CD14-positive monocyte (primary cell): ENCODE data around the gene RALGAPA1. TPM values are rescaled to one million over a fixed set of nuclear protein-coding genes. Genes with fewer than 3 reads are reported as not detected.

Experiments
- DNase-seq, 3 donors: peaks; one replicate each; pipeline ENCODE4 v3.0.0-alpha.2; 2011 to 2022
- H2AFZ ChIP-seq: 2 replicates; pipeline ENCODE4 v1.6.0; 2012; ENCODE audit warnings: mild to moderate bottlenecking, low read depth, low read length, inconsistent platforms; ENCODE audit not compliant: insufficient read depth, poor library complexity, severe bottlenecking
- H3K27ac ChIP-seq, 2 donors: 1 replicate in 1 of 2; 2 replicates in 1 of 2; pipeline ENCODE4 v1.5.1; 2012 to 2013; ENCODE audit warnings: low read length in 2 of 2, control low read depth in 1 of 2, inconsistent platforms in 1 of 2, low read depth in 1 of 2, mild to moderate bottlenecking in 1 of 2
- H3K27me3 ChIP-seq, 2 donors: one replicate each; pipeline versions ENCODE4 v1.6.0 to v1.6.1; 2011 to 2013; ENCODE audit warnings: low read length in 2 of 2; ENCODE audit not compliant: control insufficient read depth in 2 of 2, insufficient read depth in 2 of 2
- H3K36me3 ChIP-seq, 2 donors: replicated peaks in 1 of 2; 1 replicate in 1 of 2; 2 replicates in 1 of 2; pipeline versions ENCODE4 v1.5.1 to v1.6.1; 2012 to 2013; ENCODE audit warnings: low read length in 2 of 2, control low read depth in 1 of 2, inconsistent platforms in 1 of 2, mild to moderate bottlenecking in 1 of 2; ENCODE audit not compliant: insufficient read depth in 2 of 2, control insufficient read depth in 1 of 2
- H3K4me1 ChIP-seq, 2 donors: 1 replicate in 1 of 2; 2 replicates in 1 of 2; pipeline versions ENCODE4 v1.5.1 to v1.6.1; 2012 to 2013; ENCODE audit warnings: low read length in 2 of 2, control low read depth in 1 of 2, inconsistent platforms in 1 of 2, mild to moderate bottlenecking in 1 of 2, moderate library complexity in 1 of 2; ENCODE audit not compliant: insufficient read depth in 2 of 2, control insufficient read depth in 1 of 2
- H3K4me2 ChIP-seq: replicated peaks from 2 replicates; pipeline ENCODE3; 2012; ENCODE audit warnings: low read length, moderate library complexity, mild to moderate bottlenecking; ENCODE audit not compliant: poor library complexity, severe bottlenecking; ENCODE audit errors: extremely low read depth
- H3K4me3 ChIP-seq, 3 experiments: fragments of 200-600 bp in 1 of 3; sonication (generic) in 1 of 3; replicated peaks in 1 of 3; 1 replicate in 2 of 3; 2 replicates in 1 of 3; pipeline ENCODE4 v1.5.1; 2011 to 2013; ENCODE audit warnings: low read length in 3 of 3, mild to moderate bottlenecking in 3 of 3, control low read depth in 2 of 3, low read depth in 2 of 3, inconsistent platforms in 1 of 3, moderate library complexity in 1 of 3
- H3K79me2 ChIP-seq: 2 replicates; pipeline ENCODE4 v1.6.0; 2012; ENCODE audit warnings: mild to moderate bottlenecking, control low read depth, inconsistent platforms, low read length, moderate library complexity; ENCODE audit not compliant: insufficient read depth
- H3K9ac ChIP-seq: 2 replicates; pipeline ENCODE4 v1.6.0; 2017; ENCODE audit warnings: low read length, mild to moderate bottlenecking; ENCODE audit not compliant: insufficient read depth, poor library complexity, severe bottlenecking
- H3K9me3 ChIP-seq, 2 donors: replicated peaks in 1 of 2; 1 replicate in 1 of 2; 2 replicates in 1 of 2; pipeline versions ENCODE4 v1.5.1 to v1.6.1; 2012 to 2013; ENCODE audit warnings: low read length in 2 of 2, control low read depth in 1 of 2; ENCODE audit not compliant: control insufficient read depth in 1 of 2, insufficient read depth in 1 of 2
- H4K20me1 ChIP-seq: 2 replicates; pipeline ENCODE4 v1.6.0; 2012; ENCODE audit warnings: mild to moderate bottlenecking, low read length, control low read depth, moderate library complexity; ENCODE audit not compliant: insufficient read depth
- H3K27ac Mint-ChIP-seq, 7 donors: one replicate each; pipeline ENCODE4 v1.8.0; 2020; ENCODE audit warnings: mild to moderate bottlenecking in 7 of 7, mixed read lengths in 7 of 7, moderate library complexity in 6 of 7, inconsistent platforms in 2 of 7
- H3K27me3 Mint-ChIP-seq, 3 donors: one replicate each; pipeline ENCODE4 v1.8.0; 2021 to 2022; ENCODE audit warnings: low read depth in 3 of 3, mild to moderate bottlenecking in 3 of 3, mixed read lengths in 3 of 3, moderate library complexity in 3 of 3, inconsistent platforms in 1 of 3
- H3K36me3 Mint-ChIP-seq, 2 donors: one replicate each; pipeline ENCODE4 v1.8.0; 2020; ENCODE audit warnings: mixed read lengths in 2 of 2, inconsistent platforms in 1 of 2, mild to moderate bottlenecking in 1 of 2
- H3K4me1 Mint-ChIP-seq: one replicate; pipeline ENCODE4 v1.8.0; 2020; ENCODE audit warnings: mild to moderate bottlenecking, mixed read lengths
- H3K4me3 Mint-ChIP-seq, 2 donors: one replicate each; pipeline ENCODE4 v1.8.0; 2020; ENCODE audit warnings: mild to moderate bottlenecking in 2 of 2, mixed read lengths in 2 of 2, moderate library complexity in 1 of 2
- H3K9me3 Mint-ChIP-seq, 7 donors: one replicate each; pipeline ENCODE4 v1.8.0; 2020 to 2022; ENCODE audit warnings: mixed read lengths in 7 of 7, mild to moderate bottlenecking in 6 of 7, moderate library complexity in 6 of 7, inconsistent platforms in 2 of 7
- WGBS: methylation state at CpG from one replicate; pipeline ENCODE4 v1.1.5; 2013; ENCODE audit warnings: missing lambda C conversion rate; ENCODE audit not compliant: insufficient coverage; 5-methylcytosine and 5-hydroxymethylcytosine counted together
- intact Hi-C, 2 donors: fragments of 100-400 bp; cut with micrococcal nuclease; formaldehyde crosslinking; loops; one replicate each; pipeline versions ENCODE4 v1.15.0 to v1.15.1; 2023
- polyA plus RNA-seq, 3 donors: library from polyadenylated mRNA; depleted of rRNA in 1 of 3; unstranded in 2 of 3; stranded (reverse) in 1 of 3; fragments of 300-500 nt in 2 of 3; fragments of >200 nt in 1 of 3; fragmentation: Illumina TruSeq in 2 of 3; gene quantifications; 1 replicate in 2 of 3; 2 replicates in 1 of 3; pipeline ENCODE4 v1.2.3, GENCODE V29; 2012 to 2021
- TF ChIP-seq, protein P1 (sequence below): fragments of 200-600 bp; IDR thresholded peaks from one replicate; pipeline ENCODE4 v1.8.0; 2022; ENCODE audit warnings: antibody characterized with exemption, mild to moderate bottlenecking

Gene RALGAPA1
- polyA plus RNA-seq, 3 donors: 3.2 to 7.4 (median 4.1) TPM

DNA sequence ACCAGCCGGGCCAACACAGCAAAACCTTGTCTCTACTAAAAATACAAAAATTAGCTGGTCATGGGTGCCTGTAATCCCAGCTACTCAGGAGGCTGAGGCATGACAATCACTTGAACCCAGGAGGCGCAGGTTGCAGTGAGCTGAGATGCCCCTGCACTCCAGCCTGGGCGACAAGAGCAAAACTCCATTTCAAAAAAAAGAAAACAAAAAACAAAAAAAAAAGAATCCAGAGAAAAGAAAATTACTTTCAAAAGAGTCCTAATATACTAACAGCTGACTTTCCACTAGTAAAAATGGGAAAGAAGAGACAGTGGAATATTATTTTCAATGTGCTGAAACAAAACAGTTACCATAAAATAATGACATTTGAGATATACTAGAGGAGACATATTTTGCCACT is 283.4 kb downstream of the RALGAPA1 start:
- Histone ChIP-seq H3K4me1 (no peaks in the 10 kb centered on the region), H3K27me3 (peaks cover 12 to 28% of the 10 kb centered on the region in 2 donors), H3K9me3 (no peaks in the 10 kb centered on the region), H3K9ac (no peak overlapping the region), H3K79me2 (no peaks in the 10 kb centered on the region), H3K27ac (no peak overlapping the region), H4K20me1 (no peaks in the 10 kb centered on the region), H3K36me3 (no peaks in the 10 kb centered on the region), H3K4me2 (no peak overlapping the region), H3K4me3 (no peak overlapping the region), H2AFZ (no peak overlapping the region)
- Mint-ChIP-seq H3K27me3 (peaks cover 18 to 36% (median 23%) of the 10 kb centered on the region in 3 donors), H3K27ac (no peak overlapping the region), H3K36me3 (no peaks in the 10 kb centered on the region), H3K4me1 (no peaks in the 10 kb centered on the region), H3K9me3 (peaks cover 0 to 5% (median 3%) of the 10 kb centered on the region in 7 donors), H3K4me3 (no peak overlapping the region)
- TF ChIP-seq, protein P1, sequence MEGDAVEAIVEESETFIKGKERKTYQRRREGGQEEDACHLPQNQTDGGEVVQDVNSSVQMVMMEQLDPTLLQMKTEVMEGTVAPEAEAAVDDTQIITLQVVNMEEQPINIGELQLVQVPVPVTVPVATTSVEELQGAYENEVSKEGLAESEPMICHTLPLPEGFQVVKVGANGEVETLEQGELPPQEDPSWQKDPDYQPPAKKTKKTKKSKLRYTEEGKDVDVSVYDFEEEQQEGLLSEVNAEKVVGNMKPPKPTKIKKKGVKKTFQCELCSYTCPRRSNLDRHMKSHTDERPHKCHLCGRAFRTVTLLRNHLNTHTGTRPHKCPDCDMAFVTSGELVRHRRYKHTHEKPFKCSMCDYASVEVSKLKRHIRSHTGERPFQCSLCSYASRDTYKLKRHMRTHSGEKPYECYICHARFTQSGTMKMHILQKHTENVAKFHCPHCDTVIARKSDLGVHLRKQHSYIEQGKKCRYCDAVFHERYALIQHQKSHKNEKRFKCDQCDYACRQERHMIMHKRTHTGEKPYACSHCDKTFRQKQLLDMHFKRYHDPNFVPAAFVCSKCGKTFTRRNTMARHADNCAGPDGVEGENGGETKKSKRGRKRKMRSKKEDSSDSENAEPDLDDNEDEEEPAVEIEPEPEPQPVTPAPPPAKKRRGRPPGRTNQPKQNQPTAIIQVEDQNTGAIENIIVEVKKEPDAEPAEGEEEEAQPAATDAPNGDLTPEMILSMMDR: no peak
- no CpG with 5 or more reads among the region's 3 CpGs for WGBS
- no peak for DNase-seq
- intact Hi-C loops: no loop called here

DNA sequence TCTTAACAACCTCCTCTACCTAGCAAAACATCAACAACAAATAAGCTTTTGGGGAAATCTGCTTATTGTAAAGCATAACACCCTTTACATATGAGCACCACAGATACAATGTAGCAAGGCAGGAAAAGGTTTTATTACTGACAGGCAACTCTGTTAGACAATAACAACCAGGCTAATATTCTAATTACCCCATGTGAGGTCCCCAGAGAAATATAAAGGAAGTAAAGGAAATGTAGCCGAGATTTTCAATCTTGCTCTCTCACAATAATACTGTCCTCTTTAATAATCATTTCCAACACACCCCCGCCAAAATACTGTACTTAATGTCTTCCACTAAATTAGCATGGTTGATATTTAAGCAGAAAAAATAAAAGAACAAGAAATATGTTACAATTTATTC is 289.1 kb downstream of the RALGAPA1 start:
- H3K4me2 ChIP-seq: no peak overlapping the region

More for the DNA sequence above, 289.1 kb downstream of the RALGAPA1 start:
- Histone ChIP-seq H3K27ac (no peak overlapping the region), H3K9ac (no peak overlapping the region), H3K9me3 (no peaks in the 10 kb centered on the region), H3K36me3 (no peaks in the 10 kb centered on the region), H2AFZ (no peak overlapping the region), H4K20me1 (no peaks in the 10 kb centered on the region), H3K27me3 (peaks cover 0 to 5% of the 10 kb centered on the region in 2 donors), H3K79me2 (no peaks in the 10 kb centered on the region), H3K4me3 (no peak overlapping the region), H3K4me1 (no peaks in the 10 kb centered on the region)
- TF ChIP-seq, protein P1: no peak
- DNase-seq: no peak
- Mint-ChIP-seq H3K27me3 (peaks cover 2 to 9% (median 6%) of the 10 kb centered on the region in 3 donors), H3K4me1 (no peaks in the 10 kb centered on the region), H3K4me3 (peak overlapping the region in 1 of 2 donors; percentile 4), H3K9me3 (peaks cover 0 to 6% (median 2%) of the 10 kb centered on the region in 7 donors), H3K36me3 (no peaks in the 10 kb centered on the region), H3K27ac (no peak overlapping the region)
- intact Hi-C loops: no loop called here
- WGBS: no CpG with 5 or more reads among the region's 2 CpGs
